ENCODE measurements around the gene SLC6A4.
A peak's percentile ranks its signal among the peaks of the same experiment; 100 is the strongest.

Gene SLC6A4

DNA sequence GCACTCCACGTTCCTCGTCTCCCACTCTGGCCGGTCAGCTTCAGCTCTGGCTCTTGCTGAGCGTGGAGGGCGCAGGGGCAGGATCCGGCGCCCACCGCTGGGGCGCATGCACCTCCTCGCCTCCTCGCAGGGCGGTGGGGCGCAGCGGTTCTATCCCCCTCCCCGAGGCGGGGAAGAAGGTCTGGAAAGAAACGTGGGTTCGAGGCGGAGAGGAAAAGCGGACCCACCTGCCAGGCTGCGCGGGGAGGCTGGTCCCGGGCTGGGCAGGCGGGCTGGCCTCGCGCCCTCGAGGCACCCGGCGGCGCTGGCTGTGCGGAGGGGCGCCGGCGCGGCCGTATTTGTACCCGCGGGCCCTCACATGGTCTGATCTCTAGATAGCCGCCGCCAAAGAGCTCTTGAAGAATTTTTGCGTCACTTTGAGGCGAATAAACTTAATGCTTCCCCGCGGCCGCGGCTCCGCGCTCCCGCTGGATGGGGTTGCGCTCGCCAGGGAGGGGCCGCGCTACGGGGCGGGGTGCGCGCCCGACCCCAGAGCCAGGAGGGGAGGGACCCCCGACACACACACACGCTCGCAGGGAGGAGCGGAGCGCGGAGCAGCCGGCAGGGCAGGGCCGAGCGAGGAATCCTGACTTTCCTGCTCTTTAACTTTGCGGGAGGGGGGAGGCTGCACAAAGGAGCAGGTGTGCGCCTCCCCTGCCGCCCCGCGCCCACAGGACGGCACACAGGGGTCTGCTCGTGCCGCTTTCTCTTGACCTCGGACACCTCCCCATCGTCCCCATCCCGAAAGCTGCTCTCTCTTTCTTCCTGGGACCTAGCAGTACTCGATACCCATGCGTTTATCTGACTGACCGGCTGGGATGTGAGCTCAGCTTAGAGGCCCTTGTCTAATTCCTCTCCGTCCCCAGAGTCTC lies at the start of gene SLC6A4:
SLC6A4 (minus strand) TSS at position 312 of the 911 bp plus-strand sequence. CDS start 13,739 bp downstream, outside the sequence.
- DNase-seq, result peak in 1 of 2 experiments; percentile 28

GRCh38 chr17:30279156-30279555 lies 43.7 kb upstream of the SLC6A4 start:
- no peak for DNase-seq

DNA sequence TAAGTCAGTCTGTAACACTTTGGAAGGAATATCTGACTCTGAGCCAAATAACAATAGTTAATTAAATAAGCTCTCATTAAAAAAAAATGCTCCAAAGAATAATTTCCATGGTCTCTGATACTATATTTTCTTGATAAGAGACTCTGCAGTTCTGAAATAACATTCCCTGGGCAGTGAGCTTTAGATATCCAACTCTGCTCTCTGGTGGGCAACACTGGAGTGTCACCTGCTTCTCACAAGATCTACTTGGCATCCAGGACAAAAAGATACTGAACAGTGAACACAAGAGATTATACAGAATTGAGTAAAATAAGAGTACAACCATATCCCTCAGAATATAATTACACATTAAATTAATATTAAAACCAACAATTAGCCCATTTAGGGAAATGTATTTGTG lies 42.5 kb upstream of the SLC6A4 start:
- no peak for DNase-seq

DNA sequence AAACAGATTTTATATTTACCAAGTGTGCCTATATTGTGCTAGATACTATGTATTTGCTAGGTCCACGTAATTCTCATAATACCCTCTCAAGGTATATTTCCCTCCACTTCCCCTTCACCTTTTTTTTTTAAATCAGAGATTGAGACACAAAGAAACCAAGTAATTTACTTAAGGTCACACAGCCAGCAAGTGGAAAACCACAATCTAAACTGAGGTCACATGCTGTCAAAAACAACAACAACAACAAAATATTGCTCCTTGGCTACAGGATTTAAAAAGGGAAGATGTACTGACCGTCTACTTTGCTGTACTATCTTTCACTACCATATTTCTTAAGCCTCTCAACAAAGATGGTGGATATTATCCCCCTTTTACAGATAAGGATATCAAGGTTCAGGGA lies 40.4 kb upstream of the SLC6A4 start:
- DNase-seq, result no peak

DNA sequence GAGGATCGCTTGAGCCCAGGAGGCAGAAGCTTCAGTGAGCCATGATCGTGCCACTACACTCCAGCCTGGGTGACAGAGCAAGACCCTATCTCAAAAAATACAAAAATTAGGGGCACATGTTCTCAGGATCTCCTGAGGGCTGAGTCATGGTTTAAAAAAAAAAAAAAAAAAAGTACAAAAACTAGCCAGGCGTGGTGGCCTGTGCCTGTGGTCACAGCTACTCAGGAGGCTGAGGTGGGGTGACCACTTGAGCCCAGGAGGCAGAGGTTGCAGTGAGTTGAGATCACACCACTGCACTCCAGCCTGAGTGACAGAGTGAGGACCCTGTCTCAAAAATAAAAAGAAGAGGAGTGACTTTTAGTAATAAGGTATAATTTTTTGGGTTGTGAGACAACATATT lies 39.4 kb upstream of the SLC6A4 start:
- no peak for DNase-seq

DNA sequence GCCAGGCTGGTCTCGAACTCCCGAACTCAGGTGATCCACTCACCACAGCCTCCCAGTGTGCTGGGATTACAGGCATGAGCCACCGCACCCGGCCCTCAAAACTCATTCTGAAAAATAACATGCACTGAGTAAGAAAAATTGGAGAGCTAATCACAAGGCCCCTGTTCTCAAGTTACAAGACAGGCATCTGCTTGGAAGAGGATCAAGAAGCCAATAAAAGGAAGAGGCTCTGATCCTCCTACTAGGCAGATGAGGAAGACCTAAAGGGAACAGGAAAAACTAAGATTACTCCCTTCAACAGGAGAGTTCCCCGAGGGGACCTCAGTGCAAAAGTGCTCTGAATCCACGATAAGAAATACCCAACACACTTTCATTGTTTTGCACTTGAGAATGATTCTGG lies 37.9 kb upstream of the SLC6A4 start:
- DNase-seq, result no peak

GRCh38 chr17:30271102-30271501 lies 35.6 kb upstream of the SLC6A4 start:
- no peak for DNase-seq

- DNase-seq, result no peak
These were observed 32.1 kb upstream of the SLC6A4 start for GRCh38 chr17:30267625-30268024.

GRCh38 chr17:30263552-30264333 lies 28.2 kb upstream of the SLC6A4 start:
- DNase-seq, result no peak

- no peak for DNase-seq
These were observed 21.4 kb upstream of the SLC6A4 start for GRCh38 chr17:30256756-30257506.

DNA sequence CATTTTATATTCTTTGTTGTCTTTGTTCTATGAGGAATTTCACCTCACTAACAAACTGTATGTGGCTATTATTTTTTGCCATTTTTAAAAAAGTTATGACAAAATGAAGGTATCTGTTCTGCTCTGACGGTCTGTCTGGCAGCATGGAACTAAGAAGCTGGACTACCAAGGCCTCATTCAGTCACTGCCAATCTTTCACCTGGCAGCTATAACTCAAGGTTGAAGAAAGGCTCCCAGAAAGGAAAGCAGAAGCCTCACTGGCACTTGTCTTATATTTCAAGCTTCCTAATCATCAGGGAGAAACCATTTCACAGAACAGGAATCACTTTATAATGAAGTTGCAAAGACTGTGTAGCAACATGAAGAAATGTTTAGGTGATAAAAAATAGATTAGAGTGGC lies 18.7 kb upstream of the SLC6A4 start:
- no peak for DNase-seq

DNA sequence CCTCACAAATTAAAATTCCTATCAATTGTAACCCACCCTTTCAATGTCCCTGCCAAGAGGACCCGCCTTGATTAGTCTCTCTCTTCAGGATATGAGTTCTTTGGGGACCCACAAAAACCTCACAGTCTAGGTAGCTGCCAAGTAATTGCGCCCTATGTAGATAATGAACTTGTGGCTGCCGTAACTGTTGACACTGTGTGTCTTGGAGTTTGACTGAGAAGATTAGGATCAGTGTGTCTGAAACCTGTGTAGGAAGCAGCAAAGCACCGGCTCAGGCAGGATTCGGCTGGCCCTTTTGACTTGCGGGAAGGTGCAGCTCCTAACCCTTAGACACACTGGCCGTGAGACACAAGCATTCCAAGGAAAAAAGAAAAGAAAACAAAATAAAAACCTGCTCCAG lies 17.8 kb upstream of the SLC6A4 start:
- no peak for DNase-seq

DNA sequence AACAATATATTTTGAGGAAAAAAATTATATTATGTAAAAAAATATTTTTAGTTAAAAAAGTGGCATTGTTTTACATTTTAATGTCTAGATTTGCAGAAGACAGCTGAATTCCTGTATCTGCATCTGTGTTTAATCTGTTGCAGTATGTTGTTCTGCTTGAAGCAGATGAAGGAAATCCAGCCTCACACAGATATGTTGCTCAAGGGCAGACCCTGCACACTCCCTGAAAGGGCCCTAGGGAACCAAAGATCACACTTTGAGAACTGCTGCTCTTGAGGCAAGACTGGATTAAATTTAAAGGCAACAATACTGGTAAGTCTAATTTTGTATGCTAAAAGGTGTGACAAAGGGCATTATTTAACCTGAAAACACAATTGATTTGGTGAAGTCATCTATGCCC lies 16.4 kb upstream of the SLC6A4 start:
- no peak for DNase-seq

DNA sequence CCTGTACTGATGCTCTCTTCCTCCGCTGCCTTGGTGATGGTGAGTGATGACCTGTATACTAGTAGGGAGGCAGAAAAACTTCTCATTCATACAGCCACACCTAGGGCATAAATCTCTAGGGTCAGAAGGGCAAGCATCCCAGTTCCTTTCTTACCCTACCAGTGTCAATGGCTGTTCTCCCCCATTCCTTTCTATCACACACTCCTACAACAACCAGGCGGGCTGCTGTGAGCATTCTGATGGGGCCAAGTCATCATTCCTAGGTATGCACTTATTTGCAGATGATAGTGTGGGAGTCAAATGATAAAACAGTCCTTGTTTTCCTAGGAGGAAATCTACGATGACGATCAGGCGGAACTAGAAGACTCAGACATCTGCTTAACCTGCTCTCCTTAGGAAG lies 14.0 kb upstream of the SLC6A4 start:
- no peak for DNase-seq

DNA sequence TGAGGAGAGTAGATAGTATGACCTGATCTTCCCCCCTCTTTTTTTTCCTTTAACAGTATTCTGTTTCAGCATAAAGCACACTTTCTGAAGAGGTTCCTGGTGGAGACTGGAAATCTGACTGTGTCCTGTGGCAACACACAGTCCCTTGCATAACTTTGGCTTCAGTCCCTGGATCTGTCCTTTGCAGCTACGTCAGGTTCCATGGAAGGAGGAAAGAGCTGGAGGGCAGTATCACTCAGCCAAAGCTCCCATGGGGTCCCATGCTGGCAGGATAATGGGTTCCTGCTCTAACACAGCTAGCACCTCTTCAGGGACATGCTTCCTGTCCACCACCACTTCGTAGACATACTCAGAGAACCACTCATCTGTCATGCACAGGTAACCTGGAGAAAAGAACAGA lies 13.3 kb upstream of the SLC6A4 start:
- no peak for DNase-seq

GRCh38 chr17:30246460-30246859 lies 11.0 kb upstream of the SLC6A4 start:
- DNase-seq, result no peak

DNA sequence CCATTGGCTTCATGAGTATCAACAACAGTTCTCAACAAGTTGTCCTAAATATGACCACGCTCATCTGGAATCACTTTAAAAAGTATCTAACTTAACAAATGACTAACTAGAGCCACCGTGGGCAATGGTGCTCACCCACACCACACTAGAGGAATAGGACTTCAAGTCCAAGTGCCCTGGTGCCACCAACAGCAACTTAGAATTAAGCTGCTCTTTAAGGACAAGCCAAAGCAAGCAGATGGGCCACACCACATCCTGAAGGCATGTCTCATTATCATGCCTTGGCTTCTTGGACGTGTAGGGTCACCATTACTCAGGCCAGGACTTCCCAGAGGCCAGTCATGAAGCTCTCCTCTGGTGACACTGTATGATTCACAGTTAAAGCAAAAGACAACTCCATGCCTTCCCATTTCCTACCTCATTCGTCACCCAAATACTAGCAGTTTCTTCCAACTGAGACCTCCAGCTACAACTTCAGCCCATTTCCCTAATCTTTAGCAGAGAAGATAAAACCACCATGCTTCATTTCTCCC lies 9.4 kb upstream of the SLC6A4 start:
- no peak for DNase-seq

DNA sequence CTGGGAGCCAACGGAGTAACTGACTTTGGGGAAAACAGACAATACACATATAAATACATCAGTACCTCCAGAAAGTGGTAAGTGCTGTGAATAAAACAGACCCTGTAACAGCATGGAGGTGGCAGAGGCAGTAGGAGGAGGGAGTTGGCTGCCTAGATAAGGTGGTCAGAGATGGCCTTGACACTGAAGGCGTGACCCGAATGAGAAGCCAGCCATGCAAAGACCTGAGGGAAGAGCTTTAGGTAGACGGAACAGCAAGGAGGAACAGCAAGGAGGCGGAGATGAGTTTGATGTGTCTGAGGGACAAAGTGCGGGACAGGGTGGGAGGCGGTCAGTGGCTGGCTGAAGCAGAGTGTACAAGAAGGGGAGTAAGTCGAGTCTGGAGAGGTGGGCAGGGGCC lies 8.1 kb upstream of the SLC6A4 start:
- no peak for DNase-seq

DNA sequence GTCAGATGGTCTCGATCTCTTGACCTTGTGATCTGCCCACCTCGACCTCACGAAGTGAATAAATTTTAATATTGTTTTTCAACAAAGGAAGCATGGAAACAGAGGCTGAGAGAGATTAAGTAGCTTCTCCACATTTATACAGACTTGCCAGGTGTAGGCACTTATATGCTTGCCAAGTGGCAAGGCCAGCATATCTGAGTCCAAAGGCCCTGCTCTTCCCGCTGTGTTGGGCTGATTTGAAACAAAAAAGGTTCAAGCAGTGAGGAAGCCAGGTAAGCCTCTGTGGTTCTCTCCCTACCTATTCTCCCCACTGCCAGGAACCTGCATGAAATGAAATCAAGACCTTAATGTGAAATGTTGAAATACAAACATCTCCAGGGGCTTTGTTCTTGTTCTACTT lies 7.5 kb upstream of the SLC6A4 start:
- DNase-seq, result no peak

GRCh38 chr17:30241051-30241450 lies 5.6 kb upstream of the SLC6A4 start:
- DNase-seq, result no peak

DNA sequence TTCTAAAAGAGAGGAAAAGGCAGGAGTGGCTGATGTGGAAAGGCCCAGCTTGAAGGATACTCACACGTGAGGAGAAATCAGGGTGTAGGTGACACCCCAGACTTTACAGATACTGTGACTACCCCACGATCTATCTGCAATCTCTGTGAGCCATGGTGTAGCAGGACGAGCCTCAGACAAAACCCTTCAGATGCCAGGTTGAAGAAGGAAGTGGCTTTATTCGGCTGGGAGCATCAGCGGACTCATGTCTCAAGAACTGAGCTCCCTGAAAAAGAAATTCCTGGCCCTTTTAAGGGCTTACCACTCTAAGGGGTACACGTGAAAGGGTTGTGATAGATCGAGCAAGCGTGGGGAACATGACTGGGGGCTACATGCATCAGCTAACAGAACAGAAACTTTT lies 4.7 kb upstream of the SLC6A4 start:
- no peak for DNase-seq

- no peak for DNase-seq
These were observed 3.6 kb upstream of the SLC6A4 start for GRCh38 chr17:30239089-30239462.

Measured in activated T-cell treated with anti-CD3 and anti-CD28 coated beads, Interleukin-2, amount 50 U/mL, for 48 hours (primary cell).